H1 (cell line): Measurements from ENCODE around the gene BRSK2. TPM values are rescaled to one million over a fixed set of nuclear protein-coding genes. Genes with fewer than 3 reads are reported as not detected.

Experiments
- BCL11A ChIP-seq, 2 experiments: IDR thresholded peaks; one replicate each; pipeline ENCODE4 v1.6.1; 2011; ENCODE audit warnings: low read depth in 2 of 2, low read length in 2 of 2, mild to moderate bottlenecking in 2 of 2
- EP300 ChIP-seq, 2 experiments: IDR thresholded peaks; 1 replicate in 1 of 2; 2 replicates in 1 of 2; pipeline ENCODE4 v1.6.1; 2011 to 2012; ENCODE audit warnings: low read depth in 2 of 2, low read length in 2 of 2, mild to moderate bottlenecking in 2 of 2, borderline replicate concordance in 1 of 2, inconsistent platforms in 1 of 2, moderate library complexity in 1 of 2
- GABPA ChIP-seq: IDR thresholded peaks from 2 replicates; pipeline ENCODE4 v1.6.1; 2011; ENCODE audit warnings: mild to moderate bottlenecking, low read length, moderate library complexity, borderline replicate concordance; ENCODE audit not compliant: insufficient read depth
- SP2 ChIP-seq: IDR thresholded peaks from 2 replicates; pipeline ENCODE4 v1.6.1; 2012; ENCODE audit warnings: mild to moderate bottlenecking, low read length, inconsistent platforms
- TBP ChIP-seq: IDR thresholded peaks from 2 replicates; pipeline ENCODE4 v1.6.1; 2011; ENCODE audit warnings: low read depth, low read length, improper control_type of control experiment
- polyA plus RNA-seq, 7 experiments: library from polyadenylated mRNA; depleted of rRNA in 3 of 7; stranded (reverse) in 5 of 7; unstranded in 2 of 7; fragments of >200 nt in 5 of 7; fragments of 200-250 nt in 2 of 7; gene quantifications; 1 replicate in 5 of 7; 2 replicates in 1 of 7; 4 replicates in 1 of 7; pipeline versions ENCODE4 v1.2.1 to v1.2.3, GENCODE V29; 2011 to 2013; ENCODE audit warnings: missing spikeins in 2 of 7, mixed read lengths in 2 of 7
- total RNA-seq: library from RNA; stranded (reverse); fragmentation: NEBNext Ultra II Directional; extraction: Animal tissue kit (Norgen Biotek cat#: 25700); gene quantifications from 2 replicates; pipeline ENCODE4 v1.2.1, GENCODE V29; 2021

The BRSK2 gene
- total and polyA plus RNA-seq, 2 of the 8 experiments (the other 6 are each of a cell fraction or from before 2014, with no cell fraction given): 17.3 to 27.1 TPM

- TF ChIP-seq GABPA (no peak), EP300 (IDR thresholded peaks at IDR 0.05; ENCODE audit: borderline replicate concordance in 1 of 2, low read depth in 2 of 2, low read length in 2 of 2) (no peak), TBP (no peak), SP2 (no peak), BCL11A (IDR thresholded peaks at IDR 0.05; ENCODE audit: low read depth in 2 of 2, low read length in 2 of 2) (no peak)
Measured at GRCh38 chr11:1449490-1450243, 59.9 kb downstream of the BRSK2 start (continued).
